Retina (tissue), 1 donor: ENCODE measurements around the gene CD300A.

Source experiments
- DNase-seq: peaks from one replicate; pipeline ENCODE4 v3.0.0-alpha.2; 2016

The CD300A gene

GRCh38 chr17:74522381-74523105 is 56.1 kb downstream of the CD300A start:
- DNase-seq: no peak

GRCh38 chr17:74523308-74523707 is 56.9 kb downstream of the CD300A start:
- no peak for DNase-seq

GRCh38 chr17:74524653-74525464 is 58.4 kb downstream of the CD300A start:
- DNase-seq: no peak

GRCh38 chr17:74525465-74525725 is 59.0 kb downstream of the CD300A start:
- DNase-seq: no peak

GRCh38 chr17:74525781-74526288 is 59.4 kb downstream of the CD300A start:
- DNase-seq: no peak

- DNase-seq: no peak
Observed at GRCh38 chr17:74526681-74527080, 60.2 kb downstream of the CD300A start.

- DNase-seq: no peak
Observed at GRCh38 chr17:74527081-74527480, 60.6 kb downstream of the CD300A start.

- DNase-seq: no peak
Observed at GRCh38 chr17:74527756-74528155, 61.3 kb downstream of the CD300A start.

- no peak for DNase-seq
Observed at GRCh38 chr17:74528491-74529199, 62.2 kb downstream of the CD300A start.

GRCh38 chr17:74529243-74529642 is 62.8 kb downstream of the CD300A start:
- no peak for DNase-seq

GRCh38 chr17:74530831-74531150 is 64.4 kb downstream of the CD300A start:
- no peak for DNase-seq

- no peak for DNase-seq
Observed at GRCh38 chr17:74531231-74531761, 64.9 kb downstream of the CD300A start, which contains the start of gene CD300LB. Gene CD300LB, minus strand, starts transcription at chr17:74531475. Its CDS starts 125 bp downstream, at chr17:74531350.

GRCh38 chr17:74532115-74532514 is 65.7 kb downstream of the CD300A start:
- no peak for DNase-seq
